NB4 (cell line): Measurements from ENCODE around the gene PTP4A1.

Experiments used
- CTCF ChIP-seq: IDR thresholded peaks from one replicate; pipeline ENCODE4 v1.5.1; 2012; ENCODE audit warnings: low read depth, low read length
- POLR2A ChIP-seq: IDR thresholded peaks from 2 replicates; pipeline ENCODE4 v1.6.1; 2011; ENCODE audit warnings: mild to moderate bottlenecking; ENCODE audit not compliant: insufficient read length; ENCODE audit errors: extremely low read depth

- TF ChIP-seq CTCF (no peak), POLR2A (no peak)
Measured at GRCh38 chr6:63565727-63566596, 6.3 kb upstream of the PTP4A1 start.
